Naive thymus-derived CD4-positive, alpha-beta T cell (primary cell): Measurements from ENCODE around the gene FAM168A. TPM values are rescaled to one million over a fixed set of nuclear protein-coding genes. Genes with fewer than 3 reads are reported as not detected.
A peak's percentile ranks its signal among the peaks of the same experiment; 100 is the strongest.

Source experiments
- ATAC-seq: fragments of 150-1000 bp; cut with Tn5 transposase; 2 replicates; pipeline ENCODE4 v1.10.0; 2021; ENCODE audit warnings: mild to moderate bottlenecking, moderate library complexity
- CTCF ChIA-PET: fragments of 350-600 bp; sonication (Branson Sonifier 250); formaldehyde crosslinking; loops from one replicate; lab custom pipeline; 2021; ENCODE audit warnings: antibody characterized with exemption; lab: Charles Lee
- POLR2A ChIA-PET: fragments of 350-600 bp; sonication (Branson Sonifier 250); formaldehyde crosslinking; loops from one replicate; lab custom pipeline; 2021; ENCODE audit warnings: antibody characterized with exemption, inconsistent platforms; lab: Charles Lee
- DNase-seq, 9 donors: peaks; one replicate each; pipeline versions ENCODE4 v3.0.0 to v3.0.0-alpha.2; 2020 to 2022; ENCODE audit warnings: mixed read lengths in 1 of 9
- H3K27ac ChIP-seq: one replicate; pipeline ENCODE4 v1.7.0; 2013; ENCODE audit warnings: mild to moderate bottlenecking, low read depth, low read length, moderate library complexity
- H3K27me3 ChIP-seq, 2 donors: one replicate each; pipeline ENCODE4 v1.7.0; 2013; ENCODE audit warnings: low read length in 2 of 2, mild to moderate bottlenecking in 2 of 2, moderate library complexity in 2 of 2; ENCODE audit not compliant: control insufficient read depth in 2 of 2, insufficient read depth in 2 of 2
- H3K36me3 ChIP-seq, 3 experiments: 1 replicate in 2 of 3; 2 replicates in 1 of 3; pipeline ENCODE4 v1.7.0; 2013; ENCODE audit warnings: low read length in 3 of 3, mild to moderate bottlenecking in 3 of 3, moderate library complexity in 1 of 3; ENCODE audit not compliant: insufficient read depth in 3 of 3, control insufficient read depth in 2 of 3
- H3K4me1 ChIP-seq, 2 donors: one replicate each; pipeline ENCODE4 v1.7.0; 2013; ENCODE audit warnings: low read length in 2 of 2, mild to moderate bottlenecking in 2 of 2, moderate library complexity in 1 of 2; ENCODE audit not compliant: control insufficient read depth in 2 of 2, insufficient read depth in 2 of 2
- H3K4me3 ChIP-seq: 2 replicates; pipeline ENCODE4 v1.7.0; 2013; ENCODE audit warnings: mild to moderate bottlenecking, low read length
- H3K9me3 ChIP-seq, 3 experiments: 1 replicate in 2 of 3; 2 replicates in 1 of 3; pipeline ENCODE4 v1.7.0; 2013; ENCODE audit warnings: low read length in 3 of 3; ENCODE audit not compliant: control insufficient read depth in 2 of 3
- H3K27ac Mint-ChIP-seq, 9 donors: one replicate each; pipeline ENCODE4 v1.8.0; 2020 to 2022; ENCODE audit warnings: mixed read lengths in 9 of 9, mild to moderate bottlenecking in 8 of 9, moderate library complexity in 5 of 9, inconsistent platforms in 2 of 9
- H3K27me3 Mint-ChIP-seq, 5 donors: one replicate each; pipeline ENCODE4 v1.8.0; 2021 to 2022; ENCODE audit warnings: mixed read lengths in 5 of 5, mild to moderate bottlenecking in 1 of 5
- H3K36me3 Mint-ChIP-seq, 5 donors: one replicate each; pipeline ENCODE4 v1.8.0; 2020 to 2022; ENCODE audit warnings: mixed read lengths in 5 of 5, mild to moderate bottlenecking in 3 of 5, inconsistent platforms in 1 of 5
- H3K4me1 Mint-ChIP-seq, 7 donors: one replicate each; pipeline ENCODE4 v1.8.0; 2020 to 2022; ENCODE audit warnings: mixed read lengths in 7 of 7, mild to moderate bottlenecking in 3 of 7, inconsistent platforms in 1 of 7
- H3K4me3 Mint-ChIP-seq, 10 donors: one replicate each; pipeline ENCODE4 v1.8.0; 2020 to 2022; ENCODE audit warnings: mild to moderate bottlenecking in 10 of 10, mixed read lengths in 10 of 10, moderate library complexity in 6 of 10, inconsistent platforms in 2 of 10
- H3K9me3 Mint-ChIP-seq, 11 donors: one replicate each; pipeline ENCODE4 v1.8.0; 2020 to 2022; ENCODE audit warnings: mixed read lengths in 11 of 11, mild to moderate bottlenecking in 4 of 11, inconsistent platforms in 1 of 11, moderate library complexity in 1 of 11
- intact Hi-C, 2 donors: fragments of 100-400 bp; cut with micrococcal nuclease; formaldehyde crosslinking; loops; one replicate each; pipeline ENCODE4 v1.15.1; 2023
- polyA plus RNA-seq, 2 donors: library from polyadenylated mRNA; unstranded; fragments of 300-500 nt; fragmentation: Illumina TruSeq; gene quantifications; one replicate each; pipeline ENCODE4 v1.2.3, GENCODE V29; 2021
- total RNA-seq, 6 experiments: library from RNA in 5 of 6; stranded (reverse) in 5 of 6; gene quantifications; 1 replicate in 5 of 6; 2 replicates in 1 of 6; pipeline ENCODE4 v1.2.3 and lab custom pipeline; 2021 to 2026

FAM168A gene
- total and polyA plus RNA-seq, 7 experiments from 2014 or later = 3.3 to 33.0 (median 23.1) TPM

- CTCF ChIA-PET = interaction anchor here (0.6 to 1.9 kb wide), 4 partner anchors 16 to 31 kb away, joined by 3 to 13 read pairs (median 4); no protein-coding TSS in a partner anchor
These were observed 43.8 kb upstream of the FAM168A start for GRCh38 chr11:73641668-73642067.

GRCh38 chr11:73640592-73640991 lies 42.7 kb upstream of the FAM168A start:
- Mint-ChIP-seq H3K27me3 (peaks cover 0 to 5% (median 0%) of the 10 kb centered on the region in 5 donors), H3K27ac (peak overlapping the region in 8 of 9 donors; percentile 61 to 91 (median 79)), H3K36me3 (peaks cover 0 to 3% (median 0%) of the 10 kb centered on the region in 5 donors), H3K4me3 (peak overlapping the region in 7 of 10 donors; percentile 1 to 61 (median 32)), H3K4me1 (peaks cover 6 to 24% (median 15%) of the 10 kb centered on the region in 7 donors), H3K9me3 (peaks cover 0 to 2% (median 0%) of the 10 kb centered on the region in 11 donors)
- ChIA-PET CTCF (interaction anchor here (1.0 to 1.9 kb wide), 3 partner anchors 10 to 20 kb away, joined by 4 to 13 read pairs (median 5); no protein-coding TSS in a partner anchor), POLR2A (no interaction called here)
- peaks cover 0 to 16% of the 10 kb centered on the region in 2 donors for H3K4me1 ChIP-seq
- intact Hi-C loops = no loop called here
- DNase-seq = peak in 4 of 9 donors; percentile 16 to 31 (median 20)
- no peaks in the 10 kb centered on the region for H3K27me3 ChIP-seq
- peak overlapping the region; percentile 61 for H3K27ac ChIP-seq
- H3K9me3 ChIP-seq = no peaks in the 10 kb centered on the region
- no peaks in the 10 kb centered on the region for H3K36me3 ChIP-seq
- peak; percentile 42 for ATAC-seq
- no peak overlapping the region for H3K4me3 ChIP-seq

More at GRCh38 chr11:73641668-73642067, 43.8 kb upstream of the FAM168A start:
- H3K4me3 Mint-ChIP-seq = no peak overlapping the region
- H3K36me3 ChIP-seq = no peaks in the 10 kb centered on the region
- no peak for DNase-seq
- no peak overlapping the region for H3K4me3 ChIP-seq
- H3K9me3 Mint-ChIP-seq = no peaks in the 10 kb centered on the region
- H3K27ac ChIP-seq = no peak overlapping the region
- H3K9me3 ChIP-seq = no peaks in the 10 kb centered on the region
- H3K4me1 Mint-ChIP-seq = peaks cover 9 to 32% (median 20%) of the 10 kb centered on the region in 7 donors
- H3K4me1 ChIP-seq = peaks cover 0 to 17% of the 10 kb centered on the region in 2 donors
- H3K36me3 Mint-ChIP-seq = no peaks in the 10 kb centered on the region
- intact Hi-C loops = no loop called here
- POLR2A ChIA-PET = no interaction called here
- no peaks in the 10 kb centered on the region for H3K27me3 ChIP-seq
- H3K27me3 Mint-ChIP-seq = peaks cover 0 to 5% (median 0%) of the 10 kb centered on the region in 5 donors
- ATAC-seq = no peak
- H3K27ac Mint-ChIP-seq = peak overlapping the region in 4 of 9 donors; percentile 73 to 85 (median 76)

- Histone ChIP-seq H3K27me3 (no peaks in the 10 kb centered on the region), H3K4me3 (no peak overlapping the region), H3K36me3 (no peaks in the 10 kb centered on the region), H3K9me3 (peaks cover 0 to 5% (median 0%) of the 10 kb centered on the region in 3 experiments), H3K4me1 (peaks cover 0 to 35% of the 10 kb centered on the region in 2 donors), H3K27ac (no peak overlapping the region)
- CTCF ChIA-PET = interaction anchor here (0.7 to 5.3 kb wide), 4 partner anchors 11 to 45 kb away, joined by 3 to 24 read pairs (median 6); no protein-coding TSS in a partner anchor
- Mint-ChIP-seq H3K9me3 (peaks cover 0 to 9% (median 0%) of the 10 kb centered on the region in 11 donors), H3K4me3 (no peak overlapping the region), H3K27ac (no peak overlapping the region), H3K27me3 (peaks cover 0 to 5% (median 0%) of the 10 kb centered on the region in 5 donors), H3K36me3 (peaks cover 0 to 3% (median 0%) of the 10 kb centered on the region in 5 donors), H3K4me1 (peaks cover 16 to 45% (median 27%) of the 10 kb centered on the region in 7 donors)
- POLR2A ChIA-PET = interaction anchor here (2.5 kb wide), 1 partner anchor 11 kb away, joined by 14 read pairs; no protein-coding TSS in a partner anchor
- DNase-seq (no peak), ATAC-seq (no peak)
- intact Hi-C loops = no loop called here
These were observed 39.1 kb upstream of the FAM168A start for GRCh38 chr11:73637012-73637411.

- Histone ChIP-seq H3K4me3 (no peak overlapping the region), H3K4me1 (peaks cover 0 to 33% of the 10 kb centered on the region in 2 donors), H3K36me3 (no peaks in the 10 kb centered on the region), H3K27me3 (no peaks in the 10 kb centered on the region), H3K9me3 (peaks cover 0 to 6% (median 0%) of the 10 kb centered on the region in 3 experiments), H3K27ac (no peak overlapping the region)
- intact Hi-C loops = no loop called here
- Mint-ChIP-seq H3K36me3 (peaks cover 0 to 3% (median 0%) of the 10 kb centered on the region in 5 donors), H3K27ac (peak overlapping the region in 3 of 9 donors; percentile 4 to 53 (median 48)), H3K9me3 (peaks cover 0 to 11% (median 0%) of the 10 kb centered on the region in 11 donors), H3K4me3 (no peak overlapping the region), H3K27me3 (peaks cover 0 to 5% (median 0%) of the 10 kb centered on the region in 5 donors), H3K4me1 (peaks cover 16 to 46% (median 27%) of the 10 kb centered on the region in 7 donors)
- no peak for ATAC-seq
- ChIA-PET POLR2A (interaction anchor here (2.5 kb wide), 1 partner anchor 11 kb away, joined by 14 read pairs; no protein-coding TSS in a partner anchor), CTCF (interaction anchor here (2.2 to 5.3 kb wide), 2 partner anchors 10 to 24 kb away, joined by 8 to 24 read pairs; no protein-coding TSS in a partner anchor)
- no peak for DNase-seq
These were observed 38.3 kb upstream of the FAM168A start for GRCh38 chr11:73636249-73636648.

GRCh38 chr11:73635721-73636120 lies 37.8 kb upstream of the FAM168A start:
- ChIA-PET CTCF (interaction anchor here (2.2 to 5.3 kb wide), 2 partner anchors 10 to 24 kb away, joined by 8 to 24 read pairs; no protein-coding TSS in a partner anchor), POLR2A (interaction anchor here (1.2 to 2.5 kb wide), 2 partner anchors 10 to 12 kb away, joined by 6 to 14 read pairs; no protein-coding TSS in a partner anchor)
- H3K4me3 Mint-ChIP-seq = no peak overlapping the region
- ATAC-seq (no peak), DNase-seq (no peak)
- H3K9me3 Mint-ChIP-seq = peaks cover 0 to 13% (median 0%) of the 10 kb centered on the region in 11 donors
- H3K36me3 ChIP-seq = no peaks in the 10 kb centered on the region
- H3K36me3 Mint-ChIP-seq = peaks cover 0 to 3% (median 0%) of the 10 kb centered on the region in 5 donors
- peaks cover 0 to 5% (median 0%) of the 10 kb centered on the region in 5 donors for H3K27me3 Mint-ChIP-seq
- peaks cover 0 to 6% (median 0%) of the 10 kb centered on the region in 3 experiments for H3K9me3 ChIP-seq
- H3K27ac ChIP-seq = no peak overlapping the region
- H3K27me3 ChIP-seq = no peaks in the 10 kb centered on the region
- no peak overlapping the region for H3K4me3 ChIP-seq
- H3K4me1 Mint-ChIP-seq = peaks cover 15 to 43% (median 26%) of the 10 kb centered on the region in 7 donors
- no peak overlapping the region for H3K27ac Mint-ChIP-seq
- intact Hi-C loops = no loop called here
- peaks cover 0 to 28% of the 10 kb centered on the region in 2 donors for H3K4me1 ChIP-seq

- H3K27me3 Mint-ChIP-seq = no peaks in the 10 kb centered on the region
- peak overlapping the region; percentile 45 to 87 (median 71) for H3K27ac Mint-ChIP-seq
- Histone ChIP-seq H3K9me3 (peaks cover 0 to 6% (median 0%) of the 10 kb centered on the region in 3 experiments), H3K4me3 (no peak overlapping the region), H3K27ac (peak overlapping the region; percentile 17), H3K4me1 (peaks cover 0 to 19% of the 10 kb centered on the region in 2 donors), H3K36me3 (no peaks in the 10 kb centered on the region), H3K27me3 (no peaks in the 10 kb centered on the region)
- peak overlapping the region in 8 of 10 donors; percentile 12 to 53 (median 30) for H3K4me3 Mint-ChIP-seq
- peak; percentile 41 for ATAC-seq
- POLR2A ChIA-PET = interaction anchor here (2.2 kb wide), 1 partner anchor 14 kb away, joined by 8 read pairs; no protein-coding TSS in a partner anchor
- DNase-seq = peak in 6 of 9 donors; percentile 18 to 40 (median 36)
- peaks cover 9 to 26% (median 18%) of the 10 kb centered on the region in 7 donors for H3K4me1 Mint-ChIP-seq
- H3K9me3 Mint-ChIP-seq = peaks cover 0 to 16% (median 0%) of the 10 kb centered on the region in 11 donors
- CTCF ChIA-PET = interaction anchor here (1.4 to 5.3 kb wide), 3 partner anchors 8 to 26 kb away, joined by 3 to 24 read pairs (median 8); no protein-coding TSS in a partner anchor
- intact Hi-C loops = no loop called here
- peaks cover 0 to 3% (median 0%) of the 10 kb centered on the region in 5 donors for H3K36me3 Mint-ChIP-seq
These were observed 36.1 kb upstream of the FAM168A start for GRCh38 chr11:73633999-73634398.
